Esophagus squamous epithelium (tissue), 5 donors: ENCODE measurements around the gene SLC9A9. TPM values are rescaled to one million over a fixed set of nuclear protein-coding genes. Genes with fewer than 3 reads are reported as not detected.

ENCODE experiments used
- DNase-seq: peaks from one replicate; lab custom pipeline; 2025; lab: John Stamatoyannopoulos, UW
- H3K27ac ChIP-seq, 4 donors: fragments of 200-600 bp; sonication (generic); one replicate each; pipeline ENCODE4 v1.5.1; 2016 to 2019; ENCODE audit warnings: mild to moderate bottlenecking in 1 of 4
- H3K27me3 ChIP-seq, 4 donors: fragments of 200-600 bp; sonication (generic); 1 replicate in 3 of 4; 2 replicates in 1 of 4; pipeline versions ENCODE4 v1.5.1 to v1.6.0; 2017 to 2021; ENCODE audit warnings: antibody characterized with exemption in 1 of 4
- H3K36me3 ChIP-seq, 3 donors: fragments of 200-600 bp; sonication (generic); one replicate each; pipeline ENCODE4 v1.5.1; 2016 to 2019
- H3K4me1 ChIP-seq, 3 donors: fragments of 200-600 bp; sonication (generic); one replicate each; pipeline ENCODE4 v1.5.1; 2017 to 2019
- H3K4me3 ChIP-seq, 4 donors: fragments of 200-600 bp; sonication (generic); 1 replicate in 3 of 4; 2 replicates in 1 of 4; pipeline ENCODE4 v1.5.1; 2016 to 2019; ENCODE audit warnings: mild to moderate bottlenecking in 2 of 4, moderate library complexity in 1 of 4
- H3K9me3 ChIP-seq, 3 donors: fragments of 200-600 bp; sonication (generic); one replicate each; pipeline ENCODE4 v1.5.1; 2016 to 2019
- CTCF ChIP-seq, 6 experiments: fragments of 450-650 bp in 4 of 6; fragments of 200-600 bp in 2 of 6; sonication (generic) in 2 of 6; IDR thresholded peaks; one replicate each; pipeline ENCODE4 v1.5.1; 2016 to 2019; ENCODE audit warnings: antibody characterized with exemption in 6 of 6, mild to moderate bottlenecking in 4 of 6, moderate library complexity in 4 of 6
- POLR2A ChIP-seq, 4 donors: fragments of 450-650 bp; IDR thresholded peaks; one replicate each; pipeline ENCODE4 v1.6.1; 2017; ENCODE audit warnings: antibody characterized with exemption in 4 of 4, mild to moderate bottlenecking in 4 of 4, moderate library complexity in 3 of 4
- whole genome bisulfite sequencing, 2 donors: methylation state at CpG; one replicate each; pipeline ENCODE4 v1.1.5; 2018; 5-methylcytosine and 5-hydroxymethylcytosine counted together
- intact Hi-C: fragments of 100-400 bp; cut with DNase I; formaldehyde crosslinking; loops from one replicate; pipeline ENCODE4 v1.15.0; 2022
- total RNA-seq, 4 donors: library from RNA; depleted of rRNA; stranded (reverse); fragments of >200 nt; gene quantifications; one replicate each; pipeline ENCODE4 v1.1.0, GENCODE V29; 2016
- donor health status: DM: yes; HTN: yes; CAD: no.

SLC9A9 gene
- total RNA-seq, 4 donors from 2014 or later: 11.2 to 22.3 (median 18.9) TPM

DNA sequence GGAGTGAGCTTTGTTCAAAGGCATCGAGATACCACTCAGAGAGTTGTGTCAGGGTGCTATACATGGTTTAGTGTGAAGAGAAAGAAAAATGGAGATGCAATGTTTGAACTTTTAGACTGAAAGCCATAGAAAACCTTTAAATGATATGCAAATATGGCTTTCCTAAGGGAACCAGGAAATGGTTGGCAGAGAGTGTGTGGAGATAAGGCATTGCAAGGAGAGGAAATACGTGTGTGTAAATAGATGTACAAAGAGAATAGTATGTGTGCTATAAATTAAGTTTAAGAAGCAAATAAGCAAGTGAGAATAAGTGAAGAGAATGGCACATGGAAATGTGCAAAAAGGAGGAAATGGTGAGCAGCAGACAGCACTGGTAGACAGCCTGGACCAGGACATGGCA lies 198.1 kb downstream of the SLC9A9 start:
- Histone ChIP-seq H3K4me3 (no peak overlapping the region), H3K9me3 (no peaks in the 10 kb centered on the region), H3K27me3 (no peaks in the 10 kb centered on the region), H3K4me1 (peaks cover 0 to 10% (median 0%) of the 10 kb centered on the region in 3 donors), H3K36me3 (peaks cover 0 to 27% (median 0%) of the 10 kb centered on the region in 3 donors), H3K27ac (no peak overlapping the region)
- intact Hi-C loops: no loop called here
- WGBS, 2 donors: 78 to 89% methylated on average over 2 of the region's 2 CpGs
- DNase-seq: no peak
- TF ChIP-seq CTCF (IDR thresholded peaks at IDR 0.05) (no peak), POLR2A (IDR thresholded peaks at IDR 0.05) (no peak)

DNA sequence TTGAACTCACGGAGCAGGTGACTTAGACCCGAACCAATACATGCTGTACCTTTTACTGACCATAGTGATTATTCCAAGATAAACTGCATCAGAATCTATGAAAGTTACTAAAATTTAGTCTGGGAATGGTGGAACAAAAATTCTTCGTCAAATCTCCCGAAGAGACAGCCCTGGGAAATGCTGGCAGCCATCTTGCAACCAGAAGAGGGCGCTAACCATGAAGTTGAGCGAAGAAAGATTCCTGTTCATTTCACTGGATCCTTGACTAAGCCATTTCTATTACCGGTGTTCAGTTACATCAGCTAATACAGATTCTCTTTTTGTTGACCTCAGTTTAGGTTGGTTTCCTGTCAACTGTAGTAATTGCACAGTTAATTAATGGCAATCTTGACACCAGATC lies 199.6 kb downstream of the SLC9A9 start:
- intact Hi-C loops: no loop called here

DNA sequence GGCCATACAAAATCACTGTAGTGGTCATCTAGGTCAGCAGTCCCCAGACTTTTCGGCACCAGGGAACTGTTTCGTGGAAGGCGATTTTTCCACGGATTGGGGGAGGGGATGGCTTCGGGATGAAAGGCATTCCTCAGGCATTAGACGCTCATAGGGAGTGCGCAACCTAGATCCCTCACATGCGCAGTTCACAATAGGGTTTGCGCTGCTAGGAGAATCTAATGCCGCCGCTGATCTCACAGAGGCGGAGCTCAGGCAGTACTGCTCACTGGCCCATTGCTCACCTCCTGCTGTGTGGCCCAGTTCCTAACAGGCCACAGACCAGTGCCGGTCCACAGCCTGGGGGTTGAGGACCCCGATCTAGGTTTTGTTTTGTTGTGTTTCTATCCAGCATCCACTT lies 200.1 kb downstream of the SLC9A9 start:
- Histone ChIP-seq H3K27me3 (no peaks in the 10 kb centered on the region), H3K4me3 (no peak overlapping the region), H3K4me1 (peaks cover 0 to 5% (median 0%) of the 10 kb centered on the region in 3 donors), H3K27ac (no peak overlapping the region), H3K36me3 (peaks cover 0 to 27% (median 0%) of the 10 kb centered on the region in 3 donors), H3K9me3 (no peaks in the 10 kb centered on the region)
- intact Hi-C loops: no loop called here
- no peak for DNase-seq
- TF ChIP-seq CTCF (IDR thresholded peaks at IDR 0.05) (no peak), POLR2A (IDR thresholded peaks at IDR 0.05) (no peak)
- WGBS, 2 donors: 93 to 96% methylated on average over 12 to 14 of the region's 14 CpGs

More for the DNA sequence above, 199.6 kb downstream of the SLC9A9 start:
- peaks cover 0 to 7% (median 0%) of the 10 kb centered on the region in 3 donors for H3K4me1 ChIP-seq
- WGBS, 2 donors: 92 to 95% methylated on average over 7 of the region's 7 CpGs
- no peaks in the 10 kb centered on the region for H3K9me3 ChIP-seq
- no peak overlapping the region for H3K27ac ChIP-seq
- H3K36me3 ChIP-seq: peaks cover 0 to 27% (median 0%) of the 10 kb centered on the region in 3 donors
- TF ChIP-seq CTCF (IDR thresholded peaks at IDR 0.05) (peak in 1 of 6 experiments; percentile 28), POLR2A (IDR thresholded peaks at IDR 0.05) (no peak)
- no peak overlapping the region for H3K4me3 ChIP-seq
- H3K27me3 ChIP-seq: no peaks in the 10 kb centered on the region
- DNase-seq: no peak

DNA sequence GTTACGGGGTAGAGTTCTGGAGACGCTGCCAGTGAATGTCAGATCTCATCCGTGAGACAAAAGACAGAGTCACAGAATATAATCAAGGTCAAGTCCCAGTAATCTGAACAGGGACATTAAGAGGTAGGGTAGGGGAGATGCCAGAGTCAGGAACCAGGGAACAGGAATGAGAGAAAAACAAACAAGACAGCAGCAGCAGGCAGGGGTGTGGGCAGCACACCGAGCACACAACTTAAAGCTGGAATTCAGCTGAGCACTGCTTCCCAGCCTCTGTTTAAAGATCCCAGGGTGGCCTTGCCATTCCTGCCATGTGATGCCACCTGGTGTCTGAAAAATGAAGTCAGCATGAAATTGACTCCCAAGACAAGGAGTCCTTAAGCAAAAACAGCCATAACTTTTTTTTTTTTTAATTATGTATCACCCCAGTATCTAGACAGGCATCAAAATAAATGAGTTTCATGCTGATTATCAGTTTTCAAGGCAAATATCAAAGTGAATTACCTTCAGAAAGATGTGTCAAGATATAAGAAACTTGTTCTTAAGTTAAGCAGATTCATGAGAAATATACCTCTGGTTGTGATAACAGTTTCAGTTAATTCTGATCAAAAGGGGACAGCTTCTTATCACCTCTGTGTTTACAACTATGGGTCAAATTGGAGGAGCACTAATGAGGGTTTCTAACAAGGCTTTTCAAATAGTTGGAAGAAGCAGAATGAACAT lies 203.7 kb downstream of the SLC9A9 start:
- peaks cover 0 to 5% (median 0%) of the 10 kb centered on the region in 3 donors for H3K4me1 ChIP-seq
- peaks cover 0 to 4% (median 0%) of the 10 kb centered on the region in 3 donors for H3K36me3 ChIP-seq
- peak overlapping the region in 2 of 4 donors; percentile 31 to 35 for H3K27ac ChIP-seq
- no peaks in the 10 kb centered on the region for H3K9me3 ChIP-seq
- intact Hi-C loops: no loop called here
- no peaks in the 10 kb centered on the region for H3K27me3 ChIP-seq
- DNase-seq: no peak
- TF ChIP-seq POLR2A (IDR thresholded peaks at IDR 0.05) (no peak), CTCF (IDR thresholded peaks at IDR 0.05) (peak; percentile 22 to 64 (median 54))
- H3K4me3 ChIP-seq: no peak overlapping the region
- 34 to 38% methylated on average over 4 of the region's 4 CpGs for WGBS, 2 donors

DNA sequence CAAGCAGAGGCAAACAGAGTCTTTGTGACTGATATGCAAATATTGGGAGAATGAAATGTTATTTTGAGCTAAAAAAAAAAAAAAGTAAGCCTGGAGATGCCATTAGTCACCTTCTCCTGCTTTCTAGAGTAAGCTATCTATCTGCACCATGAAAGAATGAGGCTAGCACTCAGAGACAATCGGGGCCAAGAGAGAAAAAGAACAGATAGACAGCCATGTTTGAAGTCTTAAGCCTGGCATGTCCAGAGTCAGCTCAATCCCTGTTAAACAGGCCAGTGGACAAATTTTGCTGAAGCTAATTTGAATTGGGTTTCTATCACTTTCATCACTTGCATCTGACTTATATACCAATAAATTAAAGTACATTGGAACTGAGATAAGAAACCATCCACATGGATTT lies 204.4 kb downstream of the SLC9A9 start:
- no peaks in the 10 kb centered on the region for H3K27me3 ChIP-seq
- H3K9me3 ChIP-seq: no peaks in the 10 kb centered on the region
- peaks cover 0 to 4% (median 0%) of the 10 kb centered on the region in 3 donors for H3K36me3 ChIP-seq
- H3K27ac ChIP-seq: peak overlapping the region in 1 of 4 donors; percentile 31
- TF ChIP-seq CTCF (IDR thresholded peaks at IDR 0.05) (no peak), POLR2A (IDR thresholded peaks at IDR 0.05) (no peak)
- WGBS, 2 donors: 73 to 75% methylated on average over 1 of the region's 1 CpG
- intact Hi-C loops: no loop called here
- H3K4me1 ChIP-seq: peaks cover 0 to 5% (median 0%) of the 10 kb centered on the region in 3 donors
- no peak for DNase-seq
- H3K4me3 ChIP-seq: no peak overlapping the region
